IMR-90 (cell line): Measurements from ENCODE around the gene HSD17B14.
"Not testable (repeated sequence)": the region's sequence is repeated elsewhere in the genome, so short reads cannot be mapped to it uniquely, and the experiment has no call there.

Source experiments
- BHLHE40 ChIP-seq: fragments of 150-350 bp; IDR thresholded peaks from 2 replicates; pipeline ENCODE4 v1.6.1; 2016; ENCODE audit warnings: mild to moderate bottlenecking, low read depth, low read length
- CHD1 ChIP-seq: IDR thresholded peaks from 2 replicates; pipeline ENCODE4 v1.6.1; 2012; ENCODE audit warnings: low read depth, low read length, improper control_type of control experiment
- FOS ChIP-seq: fragments of 150-350 bp; IDR thresholded peaks from 2 replicates; pipeline ENCODE4 v1.6.1; 2016; ENCODE audit warnings: low read depth, low read length
- MAZ ChIP-seq: IDR thresholded peaks from 2 replicates; pipeline ENCODE4 v1.6.1; 2012; ENCODE audit warnings: low read depth, mild to moderate bottlenecking, low read length, improper control_type of control experiment, moderate library complexity, borderline replicate concordance
- MXI1 ChIP-seq: IDR thresholded peaks from 2 replicates; pipeline ENCODE4 v1.6.1; 2012; ENCODE audit warnings: low read depth, mild to moderate bottlenecking, low read length, moderate library complexity, borderline replicate concordance
- POLR2A ChIP-seq: IDR thresholded peaks from 2 replicates; pipeline ENCODE4 v1.6.1; 2012; ENCODE audit warnings: mild to moderate bottlenecking, low read depth, low read length
- RAD21 ChIP-seq: IDR thresholded peaks from 2 replicates; pipeline ENCODE4 v1.6.1; 2012; ENCODE audit warnings: low read length, improper control_type of control experiment
- RCOR1 ChIP-seq: IDR thresholded peaks from 2 replicates; pipeline ENCODE4 v1.6.1; 2012; ENCODE audit warnings: mild to moderate bottlenecking, low read length, improper control_type of control experiment; ENCODE audit not compliant: insufficient replicate concordance
- RFX5 ChIP-seq: IDR thresholded peaks from 2 replicates; pipeline ENCODE4 v1.8.0; 2012; ENCODE audit warnings: low read depth, mild to moderate bottlenecking, low read length, moderate library complexity
- SMC3 ChIP-seq: fragments of 150-350 bp; IDR thresholded peaks from 2 replicates; pipeline ENCODE4 v1.6.1; 2016; ENCODE audit warnings: low read depth, mild to moderate bottlenecking, antibody characterized with exemption, low read length, moderate library complexity
- TF ChIP-seq, protein P1 (sequence below): conservative IDR thresholded peaks from 2 replicates; pipeline ENCODE4 v1.5.1; 2012; ENCODE audit warnings: mild to moderate bottlenecking, low read depth, low read length, improper control_type of control experiment
- TF ChIP-seq, protein P2 (sequence below): fragments of 150-350 bp; IDR thresholded peaks from 2 replicates; pipeline ENCODE4 v1.6.1; 2017; ENCODE audit warnings: mild to moderate bottlenecking, antibody characterized with exemption, low read length, low read depth
- TF ChIP-seq, protein P3 (sequence below): fragments of 150-350 bp; IDR thresholded peaks from 2 replicates; pipeline ENCODE4 v1.6.1; 2016; ENCODE audit warnings: low read depth, mild to moderate bottlenecking, low read length, moderate library complexity, borderline replicate concordance

DNA sequence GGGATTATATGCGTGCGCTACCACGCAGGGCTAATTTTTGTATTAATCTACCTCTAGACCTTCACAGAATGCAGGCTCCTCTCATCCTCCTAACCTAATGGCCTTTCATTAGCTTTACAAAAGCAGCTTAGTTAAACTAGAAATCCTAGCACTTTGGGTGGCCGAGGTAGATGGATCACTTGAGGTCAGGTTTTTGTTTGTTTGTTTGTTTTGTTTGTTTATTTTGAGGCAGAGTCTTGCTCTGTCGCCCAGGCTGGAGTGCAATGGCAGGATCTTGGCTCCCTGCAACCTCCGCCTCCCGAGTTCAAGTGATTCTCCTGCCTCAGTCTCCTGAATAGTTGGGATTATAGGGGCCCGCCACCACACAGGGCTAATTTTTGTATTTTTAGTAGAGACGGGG lies 43.4 kb upstream of the HSD17B14 start:
- TF ChIP-seq, protein P1, sequence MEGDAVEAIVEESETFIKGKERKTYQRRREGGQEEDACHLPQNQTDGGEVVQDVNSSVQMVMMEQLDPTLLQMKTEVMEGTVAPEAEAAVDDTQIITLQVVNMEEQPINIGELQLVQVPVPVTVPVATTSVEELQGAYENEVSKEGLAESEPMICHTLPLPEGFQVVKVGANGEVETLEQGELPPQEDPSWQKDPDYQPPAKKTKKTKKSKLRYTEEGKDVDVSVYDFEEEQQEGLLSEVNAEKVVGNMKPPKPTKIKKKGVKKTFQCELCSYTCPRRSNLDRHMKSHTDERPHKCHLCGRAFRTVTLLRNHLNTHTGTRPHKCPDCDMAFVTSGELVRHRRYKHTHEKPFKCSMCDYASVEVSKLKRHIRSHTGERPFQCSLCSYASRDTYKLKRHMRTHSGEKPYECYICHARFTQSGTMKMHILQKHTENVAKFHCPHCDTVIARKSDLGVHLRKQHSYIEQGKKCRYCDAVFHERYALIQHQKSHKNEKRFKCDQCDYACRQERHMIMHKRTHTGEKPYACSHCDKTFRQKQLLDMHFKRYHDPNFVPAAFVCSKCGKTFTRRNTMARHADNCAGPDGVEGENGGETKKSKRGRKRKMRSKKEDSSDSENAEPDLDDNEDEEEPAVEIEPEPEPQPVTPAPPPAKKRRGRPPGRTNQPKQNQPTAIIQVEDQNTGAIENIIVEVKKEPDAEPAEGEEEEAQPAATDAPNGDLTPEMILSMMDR: not testable (repeated sequence)
- not testable (repeated sequence) for TF ChIP-seq RCOR1, BHLHE40, POLR2A, CHD1, FOS, SMC3, RFX5, MXI1, MAZ, RAD21
- TF ChIP-seq, protein P2, sequence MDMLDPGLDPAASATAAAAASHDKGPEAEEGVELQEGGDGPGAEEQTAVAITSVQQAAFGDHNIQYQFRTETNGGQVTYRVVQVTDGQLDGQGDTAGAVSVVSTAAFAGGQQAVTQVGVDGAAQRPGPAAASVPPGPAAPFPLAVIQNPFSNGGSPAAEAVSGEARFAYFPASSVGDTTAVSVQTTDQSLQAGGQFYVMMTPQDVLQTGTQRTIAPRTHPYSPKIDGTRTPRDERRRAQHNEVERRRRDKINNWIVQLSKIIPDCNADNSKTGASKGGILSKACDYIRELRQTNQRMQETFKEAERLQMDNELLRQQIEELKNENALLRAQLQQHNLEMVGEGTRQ: not testable (repeated sequence)
- TF ChIP-seq, protein P3, sequence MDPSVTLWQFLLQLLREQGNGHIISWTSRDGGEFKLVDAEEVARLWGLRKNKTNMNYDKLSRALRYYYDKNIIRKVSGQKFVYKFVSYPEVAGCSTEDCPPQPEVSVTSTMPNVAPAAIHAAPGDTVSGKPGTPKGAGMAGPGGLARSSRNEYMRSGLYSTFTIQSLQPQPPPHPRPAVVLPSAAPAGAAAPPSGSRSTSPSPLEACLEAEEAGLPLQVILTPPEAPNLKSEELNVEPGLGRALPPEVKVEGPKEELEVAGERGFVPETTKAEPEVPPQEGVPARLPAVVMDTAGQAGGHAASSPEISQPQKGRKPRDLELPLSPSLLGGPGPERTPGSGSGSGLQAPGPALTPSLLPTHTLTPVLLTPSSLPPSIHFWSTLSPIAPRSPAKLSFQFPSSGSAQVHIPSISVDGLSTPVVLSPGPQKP: not testable (repeated sequence)
